GM12878 (cell line): ENCODE results near the gene NET1.

Source experiments
- CTCF ChIP-seq, 3 experiments: IDR thresholded peaks in 2 of 3; conservative IDR thresholded peaks in 1 of 3; 2 replicates each; pipeline ENCODE4 v1.5.1; 2011; ENCODE audit warnings: low read depth in 3 of 3, low read length in 3 of 3, mild to moderate bottlenecking in 3 of 3, control low read depth in 2 of 3, moderate library complexity in 2 of 3, inconsistent platforms in 1 of 3, mixed read lengths in 1 of 3; ENCODE audit not compliant: control insufficient read depth in 2 of 3, insufficient read depth in 1 of 3; ENCODE audit errors: extremely low read depth in 1 of 3
- CUX1 ChIP-seq: IDR thresholded peaks from 2 replicates; pipeline ENCODE4 v1.6.1; 2012; ENCODE audit warnings: improper control_type of control experiment, low read depth, low read length; ENCODE audit not compliant: insufficient replicate concordance
- EZH2 ChIP-seq: IDR thresholded peaks from 2 replicates; pipeline ENCODE4 v1.6.1; 2012; ENCODE audit warnings: low read depth, mild to moderate bottlenecking, control low read depth, inconsistent platforms, low read length, borderline replicate concordance; ENCODE audit not compliant: control insufficient read depth
- LARP7 ChIP-seq: fragments of 450-650 bp; IDR thresholded peaks from 2 replicates; pipeline ENCODE4 v1.6.1; 2017; ENCODE audit warnings: mild to moderate bottlenecking
- MAX ChIP-seq: IDR thresholded peaks from 2 replicates; pipeline ENCODE4 v1.6.1; 2012; ENCODE audit warnings: low read depth, low read length, improper control_type of control experiment
- PAX8 ChIP-seq: fragments of 450-650 bp; IDR thresholded peaks from 2 replicates; pipeline ENCODE4 v1.6.1; 2017; ENCODE audit warnings: mild to moderate bottlenecking, moderate library complexity
- REST ChIP-seq: IDR thresholded peaks from 2 replicates; pipeline ENCODE4 v1.6.1; 2012; ENCODE audit warnings: mild to moderate bottlenecking, low read depth, low read length
- SRF ChIP-seq, 2 experiments: IDR thresholded peaks; 2 replicates each; pipeline ENCODE4 v1.6.1; 2011; ENCODE audit warnings: low read depth in 2 of 2, low read length in 2 of 2, mild to moderate bottlenecking in 1 of 2, moderate library complexity in 1 of 2
- USF1 ChIP-seq: IDR thresholded peaks from 2 replicates; pipeline ENCODE4 v1.6.1; 2011; ENCODE audit warnings: borderline replicate concordance, low read depth, mild to moderate bottlenecking, moderate library complexity, mixed read lengths, low read length; ENCODE audit not compliant: insufficient read depth; ENCODE audit errors: extremely low read length
- ZBTB40 ChIP-seq: fragments of 450-650 bp; IDR thresholded peaks from 2 replicates; pipeline ENCODE4 v1.6.1; 2016; ENCODE audit warnings: mild to moderate bottlenecking, moderate library complexity, borderline replicate concordance

GRCh38 chr10:5428133-5428532, 15.8 kb downstream of the NET1 start:
- TF ChIP-seq USF1 (no peak), ZBTB40 (no peak), CUX1 (no peak), PAX8 (no peak), CTCF (IDR thresholded peaks at IDR 0.05 in 2 of 3, conservative IDR thresholded peaks at IDR 0.05 in 1 of 3; ENCODE audit: control insufficient read depth in 2 of 3, extremely low read depth in 1 of 3, insufficient read depth in 1 of 3, low read depth in 3 of 3, low read length in 3 of 3) (no peak), EZH2 (no peak), MAX (no peak), REST (no peak), LARP7 (no peak), SRF (IDR thresholded peaks at IDR 0.05; ENCODE audit: low read depth in 2 of 2, low read length in 2 of 2) (no peak)
